Panc1 (cell line): ENCODE measurements around the gene PRRX2. TPM values are rescaled to one million over a fixed set of nuclear protein-coding genes. Genes with fewer than 3 reads are reported as not detected.

Experiments used
- ATAC-seq: fragments of 200-7000 bp; cut with Tn5 transposase; 2 replicates; pipeline ENCODE4 v1.9.1; 2020; ENCODE audit warnings: mild to moderate bottlenecking, moderate library complexity
- BruUV-seq: library from RNA; stranded (reverse); fragments of 400-500 nt; replicated peaks from 2 replicates; lab custom pipeline; 2021; lab: Mats Ljungman, UMichigan
- CTCF ChIA-PET: fragments of 300-600 bp; sonication (Branson Sonifier 250); formaldehyde crosslinking; loops from one replicate; lab custom pipeline; 2022; ENCODE audit warnings: antibody characterized with exemption; lab: Charles Lee
- POLR2A ChIA-PET: fragments of 300-600 bp; sonication (Branson Sonifier 250); formaldehyde crosslinking; loops from one replicate; lab custom pipeline; 2022; ENCODE audit warnings: antibody characterized with exemption; lab: Charles Lee
- DNase-seq: peaks from one replicate; pipeline ENCODE4 v3.0.0-alpha.2; 2010; ENCODE audit warnings: low read depth, low spot score
- H3K27ac ChIP-seq: 2 replicates; pipeline ENCODE4 v1.5.1; 2011; ENCODE audit warnings: mild to moderate bottlenecking, low read length, inconsistent platforms
- H3K27me3 ChIP-seq: fragments of 200-500 bp; sonication (Bioruptor generic); 2 replicates; pipeline ENCODE4 v1.6.0; 2014; ENCODE audit warnings: low read length, inconsistent platforms; ENCODE audit not compliant: control insufficient read depth, insufficient read depth
- H3K36me3 ChIP-seq: fragments of 200-500 bp; sonication (Bioruptor generic); 2 replicates; pipeline ENCODE4 v1.5.1; 2014; ENCODE audit warnings: inconsistent platforms, mild to moderate bottlenecking, low read length, moderate library complexity; ENCODE audit not compliant: control insufficient read depth, insufficient read depth
- H3K4me1 ChIP-seq: 2 replicates; pipeline ENCODE4 v1.5.1; 2011; ENCODE audit warnings: inconsistent platforms, mild to moderate bottlenecking, low read length, moderate library complexity; ENCODE audit not compliant: control insufficient read depth, insufficient read depth
- H3K4me3 ChIP-seq, 2 experiments: 2 replicates each; pipeline ENCODE4 v1.5.1; 2011 to 2012; ENCODE audit warnings: low read depth in 2 of 2, low read length in 2 of 2, mild to moderate bottlenecking in 2 of 2, inconsistent platforms in 1 of 2, moderate library complexity in 1 of 2
- H3K9me3 ChIP-seq: fragments of 200-500 bp; sonication (Bioruptor generic); 2 replicates; pipeline ENCODE4 v1.5.1; 2014; ENCODE audit warnings: low read depth, mild to moderate bottlenecking, inconsistent platforms, low read length, moderate library complexity; ENCODE audit not compliant: control insufficient read depth, insufficient read depth
- CTCF ChIP-seq: fragments of 450-650 bp; IDR thresholded peaks from 2 replicates; pipeline ENCODE4 v1.5.1; 2017; ENCODE audit warnings: mild to moderate bottlenecking
- POLR2AphosphoS5 ChIP-seq: IDR thresholded peaks from 2 replicates; pipeline ENCODE4 v1.6.1; 2012; ENCODE audit warnings: mild to moderate bottlenecking, low read depth, low read length, moderate library complexity
- REST ChIP-seq, 2 experiments: IDR thresholded peaks; 2 replicates each; pipeline ENCODE4 v1.6.1; 2011 to 2012; ENCODE audit warnings: low read depth in 2 of 2, control low read depth in 1 of 2, low read length in 1 of 2, mild to moderate bottlenecking in 1 of 2, moderate library complexity in 1 of 2; ENCODE audit not compliant: insufficient read depth in 1 of 2
- SIN3A ChIP-seq: IDR thresholded peaks from 2 replicates; pipeline ENCODE4 v1.6.1; 2012; ENCODE audit warnings: low read depth, mild to moderate bottlenecking, low read length, moderate library complexity, borderline replicate concordance; ENCODE audit not compliant: insufficient read depth
- TCF7L2 ChIP-seq: IDR thresholded peaks from 2 replicates; pipeline ENCODE4 v1.6.1; 2011; ENCODE audit warnings: mild to moderate bottlenecking, low read depth, low read length, inconsistent platforms
- in situ Hi-C: cut with HindIII; loops from 2 replicates; pipeline ENCODE4 v1.10.0; 2016; ENCODE audit warnings: low sequenced_read_pairs, low pct_unique_long_range_greater_than_20kb
- intact Hi-C: fragments of 100-400 bp; cut with micrococcal nuclease; formaldehyde crosslinking; loops from one replicate; pipeline ENCODE4 v1.10.0; 2022; ENCODE audit not compliant: unreplicated experiment
- total RNA-seq: library from RNA; stranded (reverse); gene quantifications from one replicate; pipeline ENCODE4 v1.2.1, GENCODE V29; 2021; ENCODE audit not compliant: unreplicated experiment

PRRX2 gene
- total RNA-seq, 1 experiment from 2014 or later: 6.3 TPM

GRCh38 chr9:129630967-129631673, 34.3 kb upstream of the PRRX2 start:
- no peak for TF ChIP-seq TCF7L2
- no peak for TF ChIP-seq REST (IDR thresholded peaks at IDR 0.05; ENCODE audit: insufficient read depth in 1 of 2, low read depth in 2 of 2, low read length in 1 of 2)
- TF ChIP-seq SIN3A: no peak
- intact Hi-C loops: no loop called here
- CTCF ChIA-PET: interaction anchor here (0.6 kb wide), 2 partner anchors 298 to 491 kb away, joined by 3 read pairs; no protein-coding TSS in a partner anchor
- in situ Hi-C loops: no loop called here
- no TSS peak for BruUV-seq
- no peak for DNase-seq
- Histone ChIP-seq H3K9me3 (no peaks in the 10 kb centered on the region), H3K27ac (peak overlapping the region; percentile 29), H3K4me1 (peaks cover 40% of the 10 kb centered on the region), H3K36me3 (peaks cover 4% of the 10 kb centered on the region; the same call in 1 of the 2 replicates), H3K27me3 (no peaks in the 10 kb centered on the region), H3K4me3 (no peak overlapping the region)
- POLR2A ChIA-PET: no interaction called here
- peak; percentile 67 for ATAC-seq

- Histone ChIP-seq H3K4me1 (peaks cover 40% of the 10 kb centered on the region), H3K9me3 (no peaks in the 10 kb centered on the region), H3K27me3 (no peaks in the 10 kb centered on the region), H3K36me3 (peaks cover 1% of the 10 kb centered on the region; the same call in 1 of the 2 replicates), H3K4me3 (no peak overlapping the region), H3K27ac (no peak overlapping the region; the same call in 1 of the 2 replicates)
- in situ Hi-C loops: no loop called here
- ChIA-PET CTCF (no interaction called here), POLR2A (no interaction called here)
- intact Hi-C loops: no loop called here
- no peak for ATAC-seq
- DNase-seq: no peak
- TF ChIP-seq TCF7L2: no peak
- TF ChIP-seq POLR2AphosphoS5: no peak
- TF ChIP-seq CTCF: no peak
- no peak for TF ChIP-seq SIN3A
- no peak for TF ChIP-seq REST (IDR thresholded peaks at IDR 0.05; ENCODE audit: insufficient read depth in 1 of 2, low read depth in 2 of 2, low read length in 1 of 2)
- BruUV-seq: no TSS peak
Measured at GRCh38 chr9:129631674-129632129, 33.7 kb upstream of the PRRX2 start.
